GM23338 (cell line): ENCODE data around the gene ACOT6. TPM values are rescaled to one million over a fixed set of nuclear protein-coding genes. Genes with fewer than 3 reads are reported as not detected.

Experiments used
- ATAC-seq: fragments of 200-7000 bp; cut with Tn5 transposase; 3 replicates; pipeline ENCODE4 v1.9.1; 2020
- DNase-seq: peaks from one replicate; pipeline ENCODE4 v3.0.0-alpha.2; 2015; ENCODE audit warnings: low spot score
- H2AFZ ChIP-seq: fragments of 200-600 bp; sonication (generic); 2 replicates; pipeline ENCODE4 v1.8.0; 2016; ENCODE audit warnings: antibody characterized with exemption, mild to moderate bottlenecking, moderate library complexity
- H3F3A ChIP-seq: fragments of 200-600 bp; sonication (generic); replicated peaks from 2 replicates; pipeline ENCODE4 v1.8.0; 2017; ENCODE audit warnings: antibody characterized with exemption, mixed run types, low read depth
- H3K27ac ChIP-seq: fragments of 200-600 bp; sonication (generic); 2 replicates; pipeline ENCODE4 v1.6.1; 2016; ENCODE audit warnings: low read depth
- H3K27me3 ChIP-seq: fragments of 200-600 bp; sonication (generic); 2 replicates; pipeline ENCODE4 v1.8.0; 2016; ENCODE audit warnings: mild to moderate bottlenecking, mixed run types, moderate library complexity; ENCODE audit not compliant: insufficient read depth
- H3K36me3 ChIP-seq: fragments of 200-600 bp; sonication (generic); 2 replicates; pipeline ENCODE4 v1.8.0; 2016; ENCODE audit warnings: mild to moderate bottlenecking; ENCODE audit not compliant: insufficient read depth
- H3K4me1 ChIP-seq: fragments of 200-600 bp; sonication (generic); 2 replicates; pipeline ENCODE4 v1.8.0; 2016; ENCODE audit warnings: mild to moderate bottlenecking, moderate library complexity; ENCODE audit not compliant: insufficient read depth
- H3K4me2 ChIP-seq: fragments of 200-600 bp; sonication (generic); 2 replicates; pipeline ENCODE4 v1.7.1; 2017; ENCODE audit warnings: mixed run types
- H3K4me3 ChIP-seq: fragments of 200-600 bp; sonication (generic); 2 replicates; pipeline ENCODE4 v1.6.1; 2016; ENCODE audit warnings: mixed run types
- H3K79me2 ChIP-seq: fragments of 200-600 bp; sonication (generic); replicated peaks from 2 replicates; pipeline ENCODE4 v1.8.0; 2017; ENCODE audit warnings: mild to moderate bottlenecking; ENCODE audit not compliant: insufficient read depth
- H3K9me2 ChIP-seq: fragments of 200-600 bp; sonication (generic); 2 replicates; pipeline ENCODE4 v1.8.0; 2017; ENCODE audit not compliant: insufficient read depth
- H4K20me1 ChIP-seq: fragments of 200-600 bp; sonication (generic); replicated peaks from 2 replicates; pipeline ENCODE4 v1.8.0; 2017; ENCODE audit warnings: mild to moderate bottlenecking; ENCODE audit not compliant: insufficient read depth
- H3K27ac Mint-ChIP-seq: 2 replicates; pipeline ENCODE4 v1.8.0; 2020; ENCODE audit warnings: inconsistent platforms, mild to moderate bottlenecking, moderate library complexity, mixed read lengths
- H3K27me3 Mint-ChIP-seq: 3 replicates; pipeline ENCODE4 v1.8.0; 2022; ENCODE audit warnings: low read depth, mild to moderate bottlenecking, moderate library complexity, mixed read lengths, inconsistent platforms; ENCODE audit not compliant: insufficient read depth, poor library complexity
- H3K36me3 Mint-ChIP-seq: 3 replicates; pipeline ENCODE4 v1.8.0; 2021; ENCODE audit warnings: low read depth, mild to moderate bottlenecking, inconsistent platforms, moderate library complexity, mixed read lengths
- H3K4me1 Mint-ChIP-seq: 3 replicates; pipeline ENCODE4 v1.8.0; 2020; ENCODE audit warnings: mild to moderate bottlenecking, inconsistent platforms, mixed read lengths
- H3K4me3 Mint-ChIP-seq: 3 replicates; pipeline ENCODE4 v1.8.0; 2021; ENCODE audit warnings: moderate library complexity, mild to moderate bottlenecking, inconsistent platforms, mixed read lengths
- H3K9me3 Mint-ChIP-seq: 3 replicates; pipeline ENCODE4 v1.8.0; 2020; ENCODE audit warnings: moderate library complexity, mild to moderate bottlenecking, inconsistent platforms, mixed read lengths
- CREB1 ChIP-seq: fragments of 250-450 bp; sonication (Bioruptor Pico); IDR thresholded peaks from 2 replicates; pipeline ENCODE4 v1.5.0; 2020; ENCODE audit warnings: low read depth, mild to moderate bottlenecking, moderate library complexity
- EZH2 ChIP-seq: fragments of 200-600 bp; sonication (generic); IDR thresholded peaks from one replicate; pipeline ENCODE4 v1.8.0; 2017; ENCODE audit warnings: antibody characterized with exemption, mild to moderate bottlenecking, low read depth; ENCODE audit not compliant: unreplicated experiment
- POLR2AphosphoS5 ChIP-seq: IDR thresholded peaks from 2 replicates; pipeline ENCODE4 v1.6.1; 2016; ENCODE audit warnings: antibody characterized with exemption, low read depth
- ZNF114 ChIP-seq: fragments of 250-450 bp; sonication (Bioruptor Pico); IDR thresholded peaks from 2 replicates; pipeline ENCODE4 v1.5.0; 2020; ENCODE audit warnings: mild to moderate bottlenecking, moderate library complexity
- ZNF331 ChIP-seq: fragments of 250-450 bp; sonication (Bioruptor Pico); IDR thresholded peaks from 2 replicates; pipeline ENCODE4 v1.5.0; 2020; ENCODE audit warnings: low read depth, mild to moderate bottlenecking, moderate library complexity
- polyA plus RNA-seq: library from polyadenylated mRNA; unstranded; fragments of >200 nt; fragmentation: Nextera tagmentation; extraction: Ambion mirVana; gene quantifications from 2 replicates; pipeline ENCODE4 v1.2.1, GENCODE V29; 2016
- total RNA-seq: library from RNA; depleted of rRNA; stranded (reverse); fragments of >200 nt; shearing (Covaris generic); gene quantifications from 2 replicates; pipeline ENCODE4 v1.2.3, GENCODE V29; 2014
- TF ChIP-seq, protein P1 (sequence below): IDR thresholded peaks from one replicate; pipeline ENCODE4 v1.6.1; 2018; ENCODE audit warnings: antibody characterized with exemption; ENCODE audit not compliant: unreplicated experiment
- TF ChIP-seq, protein P2 (sequence below): IDR thresholded peaks from 2 replicates; pipeline ENCODE4 v1.6.1; 2016; ENCODE audit warnings: antibody characterized with exemption
- TF ChIP-seq, protein P3 (sequence below): fragments of 250-450 bp; sonication (Bioruptor Pico); IDR thresholded peaks from 2 replicates; pipeline ENCODE4 v1.5.0; 2020; ENCODE audit warnings: mild to moderate bottlenecking, moderate library complexity
- TF ChIP-seq, protein P4 (sequence below), 2 experiments: fragments of 200-600 bp in 1 of 2; sonication (generic) in 1 of 2; conservative IDR thresholded peaks; 2 replicates each; pipeline versions ENCODE4 v1.5.1 to v1.6.1; 2016 to 2017; ENCODE audit warnings: antibody characterized with exemption in 2 of 2, low read depth in 2 of 2, mild to moderate bottlenecking in 2 of 2, moderate library complexity in 1 of 2

Gene ACOT6
- total and polyA plus RNA-seq, 2 experiments from 2014 or later, result 0.44 to 0.83 TPM

DNA sequence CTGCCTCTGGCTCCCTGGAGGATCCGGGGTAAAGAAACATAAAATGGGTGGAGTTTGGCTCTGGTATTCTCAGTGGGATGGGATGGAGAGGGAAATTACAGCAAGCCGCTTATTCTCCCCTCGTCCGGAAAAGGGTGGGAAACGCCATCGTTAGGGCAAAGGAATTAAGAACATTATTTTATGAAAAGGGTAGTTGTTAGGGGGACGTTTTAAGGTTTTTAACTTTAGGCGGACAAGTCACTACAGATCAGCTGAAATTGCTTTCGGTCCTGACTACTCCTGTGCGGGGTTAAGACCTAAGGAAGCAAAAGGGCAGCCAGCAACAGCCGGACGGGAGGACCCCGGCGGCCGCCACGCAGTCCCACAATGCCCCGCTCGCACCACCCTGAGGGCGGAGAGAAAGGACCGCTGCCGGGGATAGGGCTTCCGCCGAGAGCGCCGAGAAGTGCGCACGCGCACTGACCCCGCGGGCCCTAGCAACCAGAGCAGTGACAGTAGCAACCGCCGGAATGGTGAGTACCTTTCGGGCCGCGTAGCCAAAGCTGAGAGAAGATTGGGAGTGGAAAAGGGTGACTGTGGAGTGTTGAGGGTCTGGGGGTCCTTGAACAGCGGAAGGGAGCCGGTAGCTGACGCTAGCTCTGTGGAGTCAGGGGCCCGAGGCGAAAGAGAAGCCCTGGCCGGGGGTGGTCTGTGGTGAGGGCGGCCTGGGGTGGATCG is 32.4 kb downstream of the ACOT6 start, which contains the start of gene DNAL1:
DNAL1 (plus strand) TSS at position 456 of the 717 bp plus-strand sequence; CDS start at position 510, 54 bp downstream.
- no peaks in the 10 kb centered on the region; the same call in 1 of the 2 replicates for H3F3A ChIP-seq
- H3K27ac ChIP-seq, result peak within 1 kb of the TSS; percentile 90
- peak within 1 kb of the TSS; percentile 95 for H3K4me3 Mint-ChIP-seq
- peaks cover 7% of the 10 kb centered on the region for H3K79me2 ChIP-seq
- H3K27me3 ChIP-seq, result no peaks in the 10 kb centered on the region
- peak within 1 kb of the TSS; percentile 92 for H3K4me2 ChIP-seq
- no peaks in the 10 kb centered on the region for H3K36me3 ChIP-seq
- ATAC-seq, result peak; percentile 99
- no peaks in the 10 kb centered on the region for H3K36me3 Mint-ChIP-seq
- H4K20me1 ChIP-seq, result no peaks in the 10 kb centered on the region
- H2AFZ ChIP-seq, result peak within 1 kb of the TSS; percentile 99
- no peaks in the 10 kb centered on the region; the same call in 1 of the 3 replicates for H3K9me3 Mint-ChIP-seq
- peaks cover 13% of the 10 kb centered on the region; the same call in 1 of the 2 replicates for H3K4me1 ChIP-seq
- H3K4me1 Mint-ChIP-seq, result peaks cover 21% of the 10 kb centered on the region; the same call in 2 of the 3 replicates
- H3K27me3 Mint-ChIP-seq, result peaks cover 5% of the 10 kb centered on the region
- H3K27ac Mint-ChIP-seq, result peak within 1 kb of the TSS; percentile 97
- TF ChIP-seq, protein P1, sequence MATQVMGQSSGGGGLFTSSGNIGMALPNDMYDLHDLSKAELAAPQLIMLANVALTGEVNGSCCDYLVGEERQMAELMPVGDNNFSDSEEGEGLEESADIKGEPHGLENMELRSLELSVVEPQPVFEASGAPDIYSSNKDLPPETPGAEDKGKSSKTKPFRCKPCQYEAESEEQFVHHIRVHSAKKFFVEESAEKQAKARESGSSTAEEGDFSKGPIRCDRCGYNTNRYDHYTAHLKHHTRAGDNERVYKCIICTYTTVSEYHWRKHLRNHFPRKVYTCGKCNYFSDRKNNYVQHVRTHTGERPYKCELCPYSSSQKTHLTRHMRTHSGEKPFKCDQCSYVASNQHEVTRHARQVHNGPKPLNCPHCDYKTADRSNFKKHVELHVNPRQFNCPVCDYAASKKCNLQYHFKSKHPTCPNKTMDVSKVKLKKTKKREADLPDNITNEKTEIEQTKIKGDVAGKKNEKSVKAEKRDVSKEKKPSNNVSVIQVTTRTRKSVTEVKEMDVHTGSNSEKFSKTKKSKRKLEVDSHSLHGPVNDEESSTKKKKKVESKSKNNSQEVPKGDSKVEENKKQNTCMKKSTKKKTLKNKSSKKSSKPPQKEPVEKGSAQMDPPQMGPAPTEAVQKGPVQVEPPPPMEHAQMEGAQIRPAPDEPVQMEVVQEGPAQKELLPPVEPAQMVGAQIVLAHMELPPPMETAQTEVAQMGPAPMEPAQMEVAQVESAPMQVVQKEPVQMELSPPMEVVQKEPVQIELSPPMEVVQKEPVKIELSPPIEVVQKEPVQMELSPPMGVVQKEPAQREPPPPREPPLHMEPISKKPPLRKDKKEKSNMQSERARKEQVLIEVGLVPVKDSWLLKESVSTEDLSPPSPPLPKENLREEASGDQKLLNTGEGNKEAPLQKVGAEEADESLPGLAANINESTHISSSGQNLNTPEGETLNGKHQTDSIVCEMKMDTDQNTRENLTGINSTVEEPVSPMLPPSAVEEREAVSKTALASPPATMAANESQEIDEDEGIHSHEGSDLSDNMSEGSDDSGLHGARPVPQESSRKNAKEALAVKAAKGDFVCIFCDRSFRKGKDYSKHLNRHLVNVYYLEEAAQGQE, result no peak
- peak; percentile 85 for TF ChIP-seq POLR2AphosphoS5
- TF ChIP-seq, protein P2, sequence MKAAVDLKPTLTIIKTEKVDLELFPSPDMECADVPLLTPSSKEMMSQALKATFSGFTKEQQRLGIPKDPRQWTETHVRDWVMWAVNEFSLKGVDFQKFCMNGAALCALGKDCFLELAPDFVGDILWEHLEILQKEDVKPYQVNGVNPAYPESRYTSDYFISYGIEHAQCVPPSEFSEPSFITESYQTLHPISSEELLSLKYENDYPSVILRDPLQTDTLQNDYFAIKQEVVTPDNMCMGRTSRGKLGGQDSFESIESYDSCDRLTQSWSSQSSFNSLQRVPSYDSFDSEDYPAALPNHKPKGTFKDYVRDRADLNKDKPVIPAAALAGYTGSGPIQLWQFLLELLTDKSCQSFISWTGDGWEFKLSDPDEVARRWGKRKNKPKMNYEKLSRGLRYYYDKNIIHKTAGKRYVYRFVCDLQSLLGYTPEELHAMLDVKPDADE, result 0 out of 2 replicates have a peak, but pooled peaks have one; percentile 34
- TF ChIP-seq EZH2, result no peak
- TF ChIP-seq, protein P3, sequence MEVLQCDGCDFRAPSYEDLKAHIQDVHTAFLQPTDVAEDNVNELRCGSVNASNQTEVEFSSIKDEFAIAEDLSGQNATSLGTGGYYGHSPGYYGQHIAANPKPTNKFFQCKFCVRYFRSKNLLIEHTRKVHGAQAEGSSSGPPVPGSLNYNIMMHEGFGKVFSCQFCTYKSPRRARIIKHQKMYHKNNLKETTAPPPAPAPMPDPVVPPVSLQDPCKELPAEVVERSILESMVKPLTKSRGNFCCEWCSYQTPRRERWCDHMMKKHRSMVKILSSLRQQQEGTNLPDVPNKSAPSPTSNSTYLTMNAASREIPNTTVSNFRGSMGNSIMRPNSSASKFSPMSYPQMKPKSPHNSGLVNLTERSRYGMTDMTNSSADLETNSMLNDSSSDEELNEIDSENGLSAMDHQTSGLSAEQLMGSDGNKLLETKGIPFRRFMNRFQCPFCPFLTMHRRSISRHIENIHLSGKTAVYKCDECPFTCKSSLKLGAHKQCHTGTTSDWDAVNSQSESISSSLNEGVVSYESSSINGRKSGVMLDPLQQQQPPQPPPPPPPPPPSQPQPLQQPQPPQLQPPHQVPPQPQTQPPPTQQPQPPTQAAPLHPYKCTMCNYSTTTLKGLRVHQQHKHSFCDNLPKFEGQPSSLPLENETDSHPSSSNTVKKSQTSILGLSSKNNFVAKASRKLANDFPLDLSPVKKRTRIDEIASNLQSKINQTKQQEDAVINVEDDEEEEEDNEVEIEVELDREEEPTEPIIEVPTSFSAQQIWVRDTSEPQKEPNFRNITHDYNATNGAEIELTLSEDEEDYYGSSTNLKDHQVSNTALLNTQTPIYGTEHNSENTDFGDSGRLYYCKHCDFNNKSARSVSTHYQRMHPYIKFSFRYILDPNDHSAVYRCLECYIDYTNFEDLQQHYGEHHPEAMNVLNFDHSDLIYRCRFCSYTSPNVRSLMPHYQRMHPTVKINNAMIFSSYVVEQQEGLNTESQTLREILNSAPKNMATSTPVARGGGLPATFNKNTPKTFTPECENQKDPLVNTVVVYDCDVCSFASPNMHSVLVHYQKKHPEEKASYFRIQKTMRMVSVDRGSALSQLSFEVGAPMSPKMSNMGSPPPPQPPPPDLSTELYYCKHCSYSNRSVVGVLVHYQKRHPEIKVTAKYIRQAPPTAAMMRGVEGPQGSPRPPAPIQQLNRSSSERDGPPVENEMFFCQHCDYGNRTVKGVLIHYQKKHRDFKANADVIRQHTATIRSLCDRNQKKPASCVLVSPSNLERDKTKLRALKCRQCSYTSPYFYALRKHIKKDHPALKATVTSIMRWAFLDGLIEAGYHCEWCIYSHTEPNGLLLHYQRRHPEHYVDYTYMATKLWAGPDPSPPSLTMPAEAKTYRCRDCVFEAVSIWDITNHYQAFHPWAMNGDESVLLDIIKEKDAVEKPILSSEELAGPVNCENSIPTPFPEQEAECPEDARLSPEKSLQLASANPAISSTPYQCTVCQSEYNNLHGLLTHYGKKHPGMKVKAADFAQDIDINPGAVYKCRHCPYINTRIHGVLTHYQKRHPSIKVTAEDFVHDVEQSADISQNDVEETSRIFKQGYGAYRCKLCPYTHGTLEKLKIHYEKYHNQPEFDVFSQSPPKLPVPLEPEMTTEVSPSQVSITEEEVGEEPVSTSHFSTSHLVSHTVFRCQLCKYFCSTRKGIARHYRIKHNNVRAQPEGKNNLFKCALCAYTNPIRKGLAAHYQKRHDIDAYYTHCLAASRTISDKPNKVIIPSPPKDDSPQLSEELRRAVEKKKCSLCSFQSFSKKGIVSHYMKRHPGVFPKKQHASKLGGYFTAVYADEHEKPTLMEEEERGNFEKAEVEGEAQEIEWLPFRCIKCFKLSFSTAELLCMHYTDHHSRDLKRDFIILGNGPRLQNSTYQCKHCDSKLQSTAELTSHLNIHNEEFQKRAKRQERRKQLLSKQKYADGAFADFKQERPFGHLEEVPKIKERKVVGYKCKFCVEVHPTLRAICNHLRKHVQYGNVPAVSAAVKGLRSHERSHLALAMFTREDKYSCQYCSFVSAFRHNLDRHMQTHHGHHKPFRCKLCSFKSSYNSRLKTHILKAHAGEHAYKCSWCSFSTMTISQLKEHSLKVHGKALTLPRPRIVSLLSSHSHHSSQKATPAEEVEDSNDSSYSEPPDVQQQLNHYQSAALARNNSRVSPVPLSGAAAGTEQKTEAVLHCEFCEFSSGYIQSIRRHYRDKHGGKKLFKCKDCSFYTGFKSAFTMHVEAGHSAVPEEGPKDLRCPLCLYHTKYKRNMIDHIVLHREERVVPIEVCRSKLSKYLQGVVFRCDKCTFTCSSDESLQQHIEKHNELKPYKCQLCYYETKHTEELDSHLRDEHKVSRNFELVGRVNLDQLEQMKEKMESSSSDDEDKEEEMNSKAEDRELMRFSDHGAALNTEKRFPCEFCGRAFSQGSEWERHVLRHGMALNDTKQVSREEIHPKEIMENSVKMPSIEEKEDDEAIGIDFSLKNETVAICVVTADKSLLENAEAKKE, result no peak
- TF ChIP-seq ZNF331 (CRISPR knock-in tag), result no peak
- no peak for TF ChIP-seq CREB1 (CRISPR knock-in tag)
- TF ChIP-seq, protein P4, sequence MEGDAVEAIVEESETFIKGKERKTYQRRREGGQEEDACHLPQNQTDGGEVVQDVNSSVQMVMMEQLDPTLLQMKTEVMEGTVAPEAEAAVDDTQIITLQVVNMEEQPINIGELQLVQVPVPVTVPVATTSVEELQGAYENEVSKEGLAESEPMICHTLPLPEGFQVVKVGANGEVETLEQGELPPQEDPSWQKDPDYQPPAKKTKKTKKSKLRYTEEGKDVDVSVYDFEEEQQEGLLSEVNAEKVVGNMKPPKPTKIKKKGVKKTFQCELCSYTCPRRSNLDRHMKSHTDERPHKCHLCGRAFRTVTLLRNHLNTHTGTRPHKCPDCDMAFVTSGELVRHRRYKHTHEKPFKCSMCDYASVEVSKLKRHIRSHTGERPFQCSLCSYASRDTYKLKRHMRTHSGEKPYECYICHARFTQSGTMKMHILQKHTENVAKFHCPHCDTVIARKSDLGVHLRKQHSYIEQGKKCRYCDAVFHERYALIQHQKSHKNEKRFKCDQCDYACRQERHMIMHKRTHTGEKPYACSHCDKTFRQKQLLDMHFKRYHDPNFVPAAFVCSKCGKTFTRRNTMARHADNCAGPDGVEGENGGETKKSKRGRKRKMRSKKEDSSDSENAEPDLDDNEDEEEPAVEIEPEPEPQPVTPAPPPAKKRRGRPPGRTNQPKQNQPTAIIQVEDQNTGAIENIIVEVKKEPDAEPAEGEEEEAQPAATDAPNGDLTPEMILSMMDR (conservative IDR thresholded peaks at IDR 0.05; ENCODE audit: low read depth in 2 of 2), result no peak
- no peak for TF ChIP-seq ZNF114 (CRISPR knock-in tag)
- H3K9me2 ChIP-seq, result no peaks in the 10 kb centered on the region
- peak; percentile 95 for DNase-seq
- H3K4me3 ChIP-seq, result peak within 1 kb of the TSS; percentile 81
